ENCODE measurements around the gene EIPR1. TPM values are rescaled to one million over a fixed set of nuclear protein-coding genes. Genes with fewer than 3 reads are reported as not detected.

EIPR1 gene
- total RNA-seq, 1 donor from 2014 or later, result 35.9 TPM

GRCh38 chr2:3311601-3312000 lies 66.0 kb downstream of the EIPR1 start:
- no peak overlapping the region for H3K27ac Mint-ChIP-seq (ENCODE audit: unreplicated experiment)
- peaks cover 6% of the 10 kb centered on the region for H3K27me3 Mint-ChIP-seq (ENCODE audit: unreplicated experiment)
- H3K4me3 Mint-ChIP-seq (ENCODE audit: unreplicated experiment), result no peak overlapping the region
- peaks cover 10% of the 10 kb centered on the region for H3K36me3 Mint-ChIP-seq (ENCODE audit: low read depth, unreplicated experiment)
- H3K4me1 Mint-ChIP-seq (ENCODE audit: unreplicated experiment), result peaks cover 25% of the 10 kb centered on the region
- DNase-seq (ENCODE audit: low spot score), result no peak
- H3K9me3 Mint-ChIP-seq (ENCODE audit: unreplicated experiment), result no peaks in the 10 kb centered on the region
- TF ChIP-seq CTCF (IDR thresholded peaks at IDR 0.05; ENCODE audit: unreplicated experiment), result no peak

- Mint-ChIP-seq H3K27ac (ENCODE audit: unreplicated experiment) (no peak overlapping the region), H3K36me3 (ENCODE audit: low read depth, unreplicated experiment) (peaks cover 10% of the 10 kb centered on the region), H3K4me1 (ENCODE audit: unreplicated experiment) (peaks cover 25% of the 10 kb centered on the region)
These were observed 67.9 kb downstream of the EIPR1 start for GRCh38 chr2:3309496-3310355.

GRCh38 chr2:3307901-3308300 lies 69.7 kb downstream of the EIPR1 start:
- Mint-ChIP-seq H3K27me3 (ENCODE audit: unreplicated experiment) (peaks cover 2% of the 10 kb centered on the region), H3K36me3 (ENCODE audit: low read depth, unreplicated experiment) (peaks cover 10% of the 10 kb centered on the region), H3K9me3 (ENCODE audit: unreplicated experiment) (no peaks in the 10 kb centered on the region), H3K4me1 (ENCODE audit: unreplicated experiment) (peaks cover 30% of the 10 kb centered on the region), H3K4me3 (ENCODE audit: unreplicated experiment) (no peak overlapping the region), H3K27ac (ENCODE audit: unreplicated experiment) (no peak overlapping the region)
- DNase-seq (ENCODE audit: low spot score), result no peak
- no peak for TF ChIP-seq CTCF (IDR thresholded peaks at IDR 0.05; ENCODE audit: unreplicated experiment)

More at GRCh38 chr2:3309496-3310355, 67.9 kb downstream of the EIPR1 start:
- Mint-ChIP-seq H3K27me3 (ENCODE audit: unreplicated experiment) (peaks cover 6% of the 10 kb centered on the region), H3K4me3 (ENCODE audit: unreplicated experiment) (no peak overlapping the region), H3K9me3 (ENCODE audit: unreplicated experiment) (no peaks in the 10 kb centered on the region)
- TF ChIP-seq CTCF (IDR thresholded peaks at IDR 0.05; ENCODE audit: unreplicated experiment), result no peak
- DNase-seq (ENCODE audit: low spot score), result no peak

GRCh38 chr2:3307236-3307635 lies 70.4 kb downstream of the EIPR1 start:
- H3K27me3 Mint-ChIP-seq (ENCODE audit: unreplicated experiment), result peaks cover 4% of the 10 kb centered on the region

More at GRCh38 chr2:3307236-3307635, 70.4 kb downstream of the EIPR1 start:
- TF ChIP-seq CTCF (IDR thresholded peaks at IDR 0.05; ENCODE audit: unreplicated experiment), result no peak
- Mint-ChIP-seq H3K4me1 (ENCODE audit: unreplicated experiment) (peaks cover 33% of the 10 kb centered on the region), H3K36me3 (ENCODE audit: low read depth, unreplicated experiment) (peaks cover 10% of the 10 kb centered on the region), H3K27ac (ENCODE audit: unreplicated experiment) (no peak overlapping the region), H3K4me3 (ENCODE audit: unreplicated experiment) (no peak overlapping the region), H3K9me3 (ENCODE audit: unreplicated experiment) (no peaks in the 10 kb centered on the region)
- DNase-seq (ENCODE audit: low spot score), result no peak

Data from endothelial cell (in vitro differentiated cells).